Measurements from ENCODE around the gene WDR41.

Gene WDR41

GRCh38 chr5:77418162-77418561 is 74.0 kb downstream of the WDR41 start:
- Histone ChIP-seq H3K4me2 (ENCODE audit: low read length) (no peak overlapping the region), H3K9me3 (ENCODE audit: control insufficient read depth, low read length) (no peaks in the 10 kb centered on the region), H3K4me3 (ENCODE audit: low read depth, low read length) (no peak overlapping the region), H3K27me3 (ENCODE audit: control insufficient read depth, insufficient read depth, low read length) (no peaks in the 10 kb centered on the region), H3K4me1 (no peaks in the 10 kb centered on the region), H3K9ac (no peak overlapping the region), H2AFZ (no peak overlapping the region), H3K36me3 (ENCODE audit: control insufficient read depth, insufficient read depth, low read length) (no peaks in the 10 kb centered on the region), H3K79me2 (no peaks in the 10 kb centered on the region), H3K27ac (no peak overlapping the region)
- no peak for TF ChIP-seq CTCF (IDR thresholded peaks at IDR 0.05)

GRCh38 chr5:77413049-77413448 is 79.1 kb downstream of the WDR41 start:
- no peaks in the 10 kb centered on the region for H3K9me3 ChIP-seq (ENCODE audit: control insufficient read depth, low read length)
- no peak overlapping the region for H3K27ac ChIP-seq
- H3K79me2 ChIP-seq: no peaks in the 10 kb centered on the region
- H3K36me3 ChIP-seq (ENCODE audit: control insufficient read depth, insufficient read depth, low read length): no peaks in the 10 kb centered on the region
- H3K4me3 ChIP-seq (ENCODE audit: low read depth, low read length): no peak overlapping the region
- H3K9ac ChIP-seq: no peak overlapping the region
- H3K27me3 ChIP-seq (ENCODE audit: control insufficient read depth, insufficient read depth, low read length): no peaks in the 10 kb centered on the region
- H2AFZ ChIP-seq: no peak overlapping the region
- H3K4me2 ChIP-seq (ENCODE audit: low read length): no peak overlapping the region
- H3K4me1 ChIP-seq: no peaks in the 10 kb centered on the region
- no peak for TF ChIP-seq CTCF (IDR thresholded peaks at IDR 0.05)

GRCh38 chr5:77409870-77410621 is 82.1 kb downstream of the WDR41 start:
- TF ChIP-seq CTCF (IDR thresholded peaks at IDR 0.05): no peak
- H3K4me1 ChIP-seq: no peaks in the 10 kb centered on the region
- H3K27ac ChIP-seq: no peak overlapping the region
- H3K36me3 ChIP-seq (ENCODE audit: control insufficient read depth, insufficient read depth, low read length): no peaks in the 10 kb centered on the region
- H3K4me2 ChIP-seq (ENCODE audit: low read length): no peak overlapping the region
- H2AFZ ChIP-seq: no peak overlapping the region
- H3K79me2 ChIP-seq: no peaks in the 10 kb centered on the region
- no peaks in the 10 kb centered on the region for H3K27me3 ChIP-seq (ENCODE audit: control insufficient read depth, insufficient read depth, low read length)
- H3K9ac ChIP-seq: no peak overlapping the region
- no peak overlapping the region for H3K4me3 ChIP-seq (ENCODE audit: low read depth, low read length)
- no peaks in the 10 kb centered on the region for H3K9me3 ChIP-seq (ENCODE audit: control insufficient read depth, low read length)

GRCh38 chr5:77407152-77407551 is 85.0 kb downstream of the WDR41 start:
- no peak overlapping the region for H3K9ac ChIP-seq
- no peaks in the 10 kb centered on the region for H3K27me3 ChIP-seq (ENCODE audit: control insufficient read depth, insufficient read depth, low read length)
- no peaks in the 10 kb centered on the region for H3K36me3 ChIP-seq (ENCODE audit: control insufficient read depth, insufficient read depth, low read length)
- H3K4me2 ChIP-seq (ENCODE audit: low read length): no peak overlapping the region
- no peak overlapping the region for H3K27ac ChIP-seq
- no peaks in the 10 kb centered on the region for H3K9me3 ChIP-seq (ENCODE audit: control insufficient read depth, low read length)
- no peaks in the 10 kb centered on the region for H3K4me1 ChIP-seq
- H3K79me2 ChIP-seq: no peaks in the 10 kb centered on the region
- no peak overlapping the region for H3K4me3 ChIP-seq (ENCODE audit: low read depth, low read length)
- no peak for TF ChIP-seq CTCF (IDR thresholded peaks at IDR 0.05)
- no peak overlapping the region for H2AFZ ChIP-seq

GRCh38 chr5:77402796-77403195 is 89.3 kb downstream of the WDR41 start:
- Histone ChIP-seq H3K27me3 (ENCODE audit: control insufficient read depth, insufficient read depth, low read length) (no peaks in the 10 kb centered on the region), H3K9ac (no peak overlapping the region), H3K36me3 (ENCODE audit: control insufficient read depth, insufficient read depth, low read length) (no peaks in the 10 kb centered on the region), H3K4me2 (ENCODE audit: low read length) (no peak overlapping the region), H3K79me2 (no peaks in the 10 kb centered on the region), H2AFZ (no peak overlapping the region), H3K4me3 (ENCODE audit: low read depth, low read length) (no peak overlapping the region), H3K27ac (no peak overlapping the region), H3K4me1 (no peaks in the 10 kb centered on the region), H3K9me3 (ENCODE audit: control insufficient read depth, low read length) (no peaks in the 10 kb centered on the region)
- no peak for TF ChIP-seq CTCF (IDR thresholded peaks at IDR 0.05)

All from parathyroid adenoma (tissue), 2 donors.